Glutamatergic neuron (in vitro differentiated cells): ENCODE measurements around the gene GPR132. TPM values are rescaled to one million over a fixed set of nuclear protein-coding genes. Genes with fewer than 3 reads are reported as not detected.

Source experiments
- DNase-seq: peaks from one replicate; pipeline ENCODE4 v3.0.0; 2022
- H3K27ac Mint-ChIP-seq: one replicate; pipeline ENCODE4 v1.8.0; 2020; ENCODE audit warnings: mild to moderate bottlenecking, mixed read lengths, inconsistent platforms; ENCODE audit not compliant: unreplicated experiment
- H3K27me3 Mint-ChIP-seq: one replicate; pipeline ENCODE4 v1.8.0; 2020; ENCODE audit warnings: mild to moderate bottlenecking, moderate library complexity, mixed read lengths, inconsistent platforms; ENCODE audit not compliant: unreplicated experiment
- H3K36me3 Mint-ChIP-seq: one replicate; pipeline ENCODE4 v1.8.0; 2020; ENCODE audit warnings: mild to moderate bottlenecking, mixed read lengths, inconsistent platforms; ENCODE audit not compliant: unreplicated experiment
- H3K4me1 Mint-ChIP-seq: one replicate; pipeline ENCODE4 v1.8.0; 2020; ENCODE audit warnings: mild to moderate bottlenecking, low read depth, mixed read lengths, inconsistent platforms; ENCODE audit not compliant: unreplicated experiment
- H3K4me3 Mint-ChIP-seq: one replicate; pipeline ENCODE4 v1.8.0; 2020; ENCODE audit warnings: mild to moderate bottlenecking, mixed read lengths, inconsistent platforms; ENCODE audit not compliant: unreplicated experiment
- H3K9me3 Mint-ChIP-seq: one replicate; pipeline ENCODE4 v1.8.0; 2020; ENCODE audit warnings: mild to moderate bottlenecking, moderate library complexity, mixed read lengths, inconsistent platforms; ENCODE audit not compliant: unreplicated experiment
- total RNA-seq: library from RNA; stranded (reverse); fragmentation: NEBNext Ultra II Directional; extraction: Animal tissue kit (Norgen Biotek cat#: 25700); gene quantifications from one replicate; pipeline ENCODE4 v1.2.1, GENCODE V29; 2021; ENCODE audit not compliant: unreplicated experiment
- TF ChIP-seq, protein P1 (sequence below): fragments of 200-600 bp; sonication (generic); IDR thresholded peaks from one replicate; pipeline ENCODE4 v1.5.0; 2021; ENCODE audit not compliant: partially characterized antibody, unreplicated experiment

The GPR132 gene
- total RNA-seq, 1 donor from 2014 or later: not detected

DNA sequence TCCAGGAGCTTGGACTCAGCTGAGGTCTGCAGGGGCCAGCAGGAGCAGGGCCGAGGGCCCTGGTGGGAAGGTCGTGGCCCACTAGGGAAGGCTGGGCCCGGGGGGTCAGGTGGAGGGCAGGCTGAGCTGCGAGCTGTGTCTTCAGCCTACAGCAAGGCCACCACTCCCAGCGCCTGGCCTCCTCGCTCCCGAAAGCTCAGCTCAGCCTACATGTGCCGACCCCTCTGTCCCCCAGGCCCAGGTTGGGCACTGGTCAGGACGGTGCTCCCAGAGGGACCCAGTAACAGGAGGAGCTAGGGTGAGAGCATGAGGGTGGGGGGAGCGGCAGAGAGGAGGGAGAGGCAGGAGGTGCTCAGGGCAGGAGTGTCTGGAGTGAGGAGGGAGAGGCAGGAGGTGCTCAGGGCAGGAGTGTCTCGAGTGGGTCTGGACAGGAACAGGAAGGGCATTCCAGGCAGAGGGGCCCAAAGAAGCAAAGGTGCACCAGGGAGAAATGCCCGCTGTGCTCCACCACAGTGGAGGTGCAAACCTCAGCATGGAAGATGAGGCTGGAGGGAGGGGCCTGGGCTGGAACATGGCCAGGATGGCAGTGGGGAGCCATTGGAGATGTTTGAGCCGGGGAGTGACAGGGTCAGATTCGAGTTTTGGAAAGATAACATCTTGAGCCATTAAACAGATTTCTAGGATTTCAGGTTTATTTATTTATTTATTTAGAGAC lies 29.1 kb upstream of the GPR132 start:
- peaks cover 11% of the 10 kb centered on the region for H3K36me3 Mint-ChIP-seq
- TF ChIP-seq, protein P1, sequence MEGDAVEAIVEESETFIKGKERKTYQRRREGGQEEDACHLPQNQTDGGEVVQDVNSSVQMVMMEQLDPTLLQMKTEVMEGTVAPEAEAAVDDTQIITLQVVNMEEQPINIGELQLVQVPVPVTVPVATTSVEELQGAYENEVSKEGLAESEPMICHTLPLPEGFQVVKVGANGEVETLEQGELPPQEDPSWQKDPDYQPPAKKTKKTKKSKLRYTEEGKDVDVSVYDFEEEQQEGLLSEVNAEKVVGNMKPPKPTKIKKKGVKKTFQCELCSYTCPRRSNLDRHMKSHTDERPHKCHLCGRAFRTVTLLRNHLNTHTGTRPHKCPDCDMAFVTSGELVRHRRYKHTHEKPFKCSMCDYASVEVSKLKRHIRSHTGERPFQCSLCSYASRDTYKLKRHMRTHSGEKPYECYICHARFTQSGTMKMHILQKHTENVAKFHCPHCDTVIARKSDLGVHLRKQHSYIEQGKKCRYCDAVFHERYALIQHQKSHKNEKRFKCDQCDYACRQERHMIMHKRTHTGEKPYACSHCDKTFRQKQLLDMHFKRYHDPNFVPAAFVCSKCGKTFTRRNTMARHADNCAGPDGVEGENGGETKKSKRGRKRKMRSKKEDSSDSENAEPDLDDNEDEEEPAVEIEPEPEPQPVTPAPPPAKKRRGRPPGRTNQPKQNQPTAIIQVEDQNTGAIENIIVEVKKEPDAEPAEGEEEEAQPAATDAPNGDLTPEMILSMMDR: no peak
- no peaks in the 10 kb centered on the region for H3K4me1 Mint-ChIP-seq
- peaks cover 14% of the 10 kb centered on the region for H3K27me3 Mint-ChIP-seq
- peaks cover 11% of the 10 kb centered on the region for H3K9me3 Mint-ChIP-seq
- H3K4me3 Mint-ChIP-seq: peak overlapping the region; percentile 15
- no peak overlapping the region for H3K27ac Mint-ChIP-seq
- no peak for DNase-seq

DNA sequence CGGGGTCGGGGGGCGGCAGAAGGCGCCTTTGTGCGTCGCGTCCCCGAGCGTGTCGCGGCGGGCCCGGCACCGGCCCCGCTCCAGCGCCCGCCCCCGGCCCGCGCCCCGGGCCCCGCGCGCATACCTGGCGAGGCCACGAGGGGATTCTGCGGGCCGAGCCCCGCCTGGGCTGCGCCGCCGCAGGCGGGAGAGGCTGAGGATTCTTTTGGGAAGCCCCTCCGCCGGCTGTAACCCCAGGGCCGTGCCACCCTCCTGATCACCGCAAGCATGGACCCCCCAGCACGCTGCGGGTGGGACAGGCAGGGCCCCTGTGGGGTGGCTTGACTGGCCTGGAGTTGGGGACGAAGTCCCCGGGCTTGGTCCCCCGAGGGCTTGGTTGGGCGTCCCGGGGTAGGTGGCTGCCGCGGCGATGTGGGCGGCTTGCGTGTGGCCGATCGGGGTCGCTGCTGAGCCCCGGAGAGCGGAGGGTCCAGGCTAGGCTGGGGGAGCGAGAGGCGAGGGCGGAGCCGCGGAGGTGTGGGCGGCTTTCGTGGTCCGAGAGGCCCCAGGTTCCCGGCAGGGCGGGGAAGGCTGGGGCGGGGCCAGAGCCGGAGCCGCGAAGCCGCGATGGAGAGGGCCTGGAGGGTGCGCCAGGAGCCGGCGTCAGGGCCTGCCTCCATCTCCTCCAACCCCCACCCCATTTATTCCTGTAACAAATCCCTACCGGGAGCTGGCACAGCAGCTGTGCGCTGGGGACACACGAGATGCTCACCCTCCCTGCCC lies 28.4 kb upstream of the GPR132 start:
- peak overlapping the region; percentile 15 for H3K4me3 Mint-ChIP-seq
- H3K27ac Mint-ChIP-seq: no peak overlapping the region
- peaks cover 9% of the 10 kb centered on the region for H3K9me3 Mint-ChIP-seq
- peaks cover 14% of the 10 kb centered on the region for H3K27me3 Mint-ChIP-seq
- TF ChIP-seq, protein P1: peak; percentile 53
- peaks cover 11% of the 10 kb centered on the region for H3K36me3 Mint-ChIP-seq
- peak; percentile 82 for DNase-seq
- H3K4me1 Mint-ChIP-seq: peaks cover 2% of the 10 kb centered on the region

DNA sequence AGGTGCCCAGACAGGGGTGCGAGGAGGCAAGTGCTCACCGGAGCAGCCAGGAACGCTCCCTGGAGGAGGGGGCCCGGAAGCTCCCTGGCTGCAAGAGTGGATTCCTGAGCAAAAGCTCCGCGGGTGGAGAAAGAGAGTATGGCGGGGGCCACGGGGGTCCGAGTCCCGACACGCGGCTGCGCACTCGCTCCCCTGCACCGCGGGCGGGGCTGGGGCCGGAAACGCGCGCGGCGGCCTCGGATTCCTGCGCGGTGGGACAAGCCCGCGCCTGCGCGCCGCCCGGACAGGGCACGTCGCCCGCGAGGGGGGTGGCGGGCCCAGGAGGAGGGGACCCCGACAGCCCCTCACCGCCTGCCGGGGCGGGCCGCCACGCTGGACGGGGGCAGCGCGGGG lies 27.8 kb upstream of the GPR132 start:
- no peak overlapping the region for H3K27ac Mint-ChIP-seq
- H3K27me3 Mint-ChIP-seq: peaks cover 11% of the 10 kb centered on the region
- DNase-seq: no peak
- TF ChIP-seq, protein P1: no peak
- H3K4me1 Mint-ChIP-seq: peaks cover 2% of the 10 kb centered on the region
- peak overlapping the region; percentile 77 for H3K4me3 Mint-ChIP-seq
- peaks cover 11% of the 10 kb centered on the region for H3K36me3 Mint-ChIP-seq
- H3K9me3 Mint-ChIP-seq: peaks cover 8% of the 10 kb centered on the region

DNA sequence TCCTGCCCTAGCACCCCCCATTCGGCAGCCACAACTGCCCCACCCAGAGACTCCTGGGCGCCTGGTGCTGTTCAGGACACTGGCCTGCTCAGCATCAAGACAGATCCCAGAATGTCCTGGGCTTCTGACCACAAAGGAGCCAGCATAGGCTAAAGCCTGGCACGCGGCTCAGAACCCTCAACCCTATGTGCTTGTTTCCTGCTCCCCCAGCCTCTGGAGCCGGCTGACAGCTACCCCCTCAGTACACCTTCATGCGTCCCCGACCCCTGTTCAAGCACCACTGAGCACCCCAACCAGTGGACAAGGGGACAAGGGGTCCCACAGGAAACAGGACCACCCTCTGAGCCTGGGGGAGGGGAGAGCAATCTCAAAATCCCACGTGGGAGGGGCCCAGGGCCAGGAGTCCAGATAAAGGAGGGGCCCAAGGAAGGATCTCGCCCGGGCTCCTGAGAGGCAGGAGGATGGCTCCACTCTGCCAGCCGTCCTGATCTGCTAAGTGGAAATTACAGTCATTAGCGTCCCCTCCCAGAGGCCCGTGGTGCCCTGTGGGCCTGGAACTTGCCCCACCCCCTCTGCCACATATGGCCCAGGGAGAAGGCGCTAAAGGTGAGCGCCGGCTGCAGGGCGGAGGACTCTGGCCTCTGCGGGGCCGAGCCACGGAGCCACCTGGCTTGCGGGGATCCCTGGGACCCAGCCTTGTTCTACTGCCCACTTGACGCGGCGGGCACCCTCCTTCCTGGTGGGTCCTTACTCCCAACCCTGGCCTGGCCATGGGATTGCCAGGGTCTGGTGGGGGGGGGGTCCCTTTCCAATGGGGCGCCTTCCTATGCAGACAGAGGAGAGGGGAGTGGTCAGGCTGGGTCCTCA lies 27.2 kb upstream of the GPR132 start:
- Mint-ChIP-seq H3K36me3 (peaks cover 11% of the 10 kb centered on the region), H3K4me3 (peak overlapping the region; percentile 77), H3K27me3 (peaks cover 11% of the 10 kb centered on the region), H3K9me3 (peaks cover 8% of the 10 kb centered on the region), H3K4me1 (peaks cover 2% of the 10 kb centered on the region), H3K27ac (no peak overlapping the region)
- no peak for DNase-seq
- TF ChIP-seq, protein P1: no peak
